HEK293T (cell line): ENCODE data around the gene PKN3.

Source experiments
- ARNT ChIP-seq: fragments of 450-650 bp; IDR thresholded peaks from 2 replicates; pipeline ENCODE4 v1.6.1; 2017; ENCODE audit warnings: mild to moderate bottlenecking
- BHLHE40 ChIP-seq: fragments of 450-650 bp; IDR thresholded peaks from 2 replicates; pipeline ENCODE4 v1.6.1; 2016; ENCODE audit warnings: mild to moderate bottlenecking, moderate library complexity, borderline replicate concordance
- CTBP1 ChIP-seq: fragments of 450-650 bp; IDR thresholded peaks from 2 replicates; pipeline ENCODE4 v1.6.1; 2016; ENCODE audit warnings: borderline replicate concordance
- ELF4 ChIP-seq: fragments of 450-650 bp; IDR thresholded peaks from 2 replicates; pipeline ENCODE4 v1.6.1; 2017; ENCODE audit warnings: antibody characterized with exemption
- FOXA1 ChIP-seq: fragments of 450-650 bp; IDR thresholded peaks from 2 replicates; pipeline ENCODE4 v1.6.1; 2016; ENCODE audit warnings: mild to moderate bottlenecking
- FOXK2 ChIP-seq: fragments of 450-650 bp; IDR thresholded peaks from 2 replicates; pipeline ENCODE4 v1.6.1; 2016; ENCODE audit warnings: mild to moderate bottlenecking
- L3MBTL2 ChIP-seq: fragments of 450-650 bp; conservative IDR thresholded peaks from 2 replicates; pipeline ENCODE4 v1.6.1; 2016; ENCODE audit warnings: mild to moderate bottlenecking
- NFRKB ChIP-seq: fragments of 450-650 bp; IDR thresholded peaks from 2 replicates; pipeline ENCODE4 v1.6.1; 2016; ENCODE audit warnings: mild to moderate bottlenecking, moderate library complexity
- PKNOX1 ChIP-seq: fragments of 450-650 bp; IDR thresholded peaks from 2 replicates; pipeline ENCODE4 v1.6.1; 2016
- SP1 ChIP-seq: fragments of 450-650 bp; IDR thresholded peaks from 2 replicates; pipeline ENCODE4 v1.6.1; 2017
- SUZ12 ChIP-seq: fragments of 450-650 bp; IDR thresholded peaks from 2 replicates; pipeline ENCODE4 v1.6.1; 2016; ENCODE audit warnings: mild to moderate bottlenecking
- ZNF384 ChIP-seq: fragments of 450-650 bp; IDR thresholded peaks from 2 replicates; pipeline ENCODE4 v1.6.1; 2016

- TF ChIP-seq FOXK2 (no peak), SP1 (no peak), BHLHE40 (no peak), PKNOX1 (no peak), FOXA1 (no peak), L3MBTL2 (no peak), ZNF384 (no peak), SUZ12 (no peak), NFRKB (no peak), CTBP1 (no peak), ELF4 (no peak), ARNT (no peak)
These were observed 17.7 kb upstream of the PKN3 start for GRCh38 chr9:128684325-128685199.
